ENCODE results near the gene PGRMC1.
"Not testable (repeated sequence)": the region's sequence is repeated elsewhere in the genome, so short reads cannot be mapped to it uniquely, and the experiment has no call there.

Gene PGRMC1

DNA sequence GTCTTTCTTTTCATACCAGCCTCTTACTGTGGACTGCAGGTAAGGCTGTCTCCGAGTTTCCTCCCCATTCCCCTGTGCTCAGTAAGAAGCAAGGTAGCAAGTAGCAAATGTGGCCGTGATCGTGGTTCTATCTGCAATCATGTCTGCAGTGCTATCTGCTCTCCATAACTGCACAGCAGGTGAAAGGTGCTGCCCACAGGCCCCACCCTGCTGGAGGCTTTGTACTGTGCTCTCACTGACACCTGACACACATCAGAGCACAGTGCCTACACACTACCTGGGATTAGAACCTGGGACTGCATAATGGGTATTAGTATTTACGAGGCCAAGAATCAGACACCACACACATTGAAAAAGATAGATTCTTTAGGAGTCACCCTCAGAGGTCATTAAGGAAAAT lies 15.3 kb downstream of the PGRMC1 start:
- no peak for DNase-seq (ENCODE audit: low spot score)
- TF ChIP-seq, protein P1, sequence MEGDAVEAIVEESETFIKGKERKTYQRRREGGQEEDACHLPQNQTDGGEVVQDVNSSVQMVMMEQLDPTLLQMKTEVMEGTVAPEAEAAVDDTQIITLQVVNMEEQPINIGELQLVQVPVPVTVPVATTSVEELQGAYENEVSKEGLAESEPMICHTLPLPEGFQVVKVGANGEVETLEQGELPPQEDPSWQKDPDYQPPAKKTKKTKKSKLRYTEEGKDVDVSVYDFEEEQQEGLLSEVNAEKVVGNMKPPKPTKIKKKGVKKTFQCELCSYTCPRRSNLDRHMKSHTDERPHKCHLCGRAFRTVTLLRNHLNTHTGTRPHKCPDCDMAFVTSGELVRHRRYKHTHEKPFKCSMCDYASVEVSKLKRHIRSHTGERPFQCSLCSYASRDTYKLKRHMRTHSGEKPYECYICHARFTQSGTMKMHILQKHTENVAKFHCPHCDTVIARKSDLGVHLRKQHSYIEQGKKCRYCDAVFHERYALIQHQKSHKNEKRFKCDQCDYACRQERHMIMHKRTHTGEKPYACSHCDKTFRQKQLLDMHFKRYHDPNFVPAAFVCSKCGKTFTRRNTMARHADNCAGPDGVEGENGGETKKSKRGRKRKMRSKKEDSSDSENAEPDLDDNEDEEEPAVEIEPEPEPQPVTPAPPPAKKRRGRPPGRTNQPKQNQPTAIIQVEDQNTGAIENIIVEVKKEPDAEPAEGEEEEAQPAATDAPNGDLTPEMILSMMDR (IDR thresholded peaks at IDR 0.05), result no peak

DNA sequence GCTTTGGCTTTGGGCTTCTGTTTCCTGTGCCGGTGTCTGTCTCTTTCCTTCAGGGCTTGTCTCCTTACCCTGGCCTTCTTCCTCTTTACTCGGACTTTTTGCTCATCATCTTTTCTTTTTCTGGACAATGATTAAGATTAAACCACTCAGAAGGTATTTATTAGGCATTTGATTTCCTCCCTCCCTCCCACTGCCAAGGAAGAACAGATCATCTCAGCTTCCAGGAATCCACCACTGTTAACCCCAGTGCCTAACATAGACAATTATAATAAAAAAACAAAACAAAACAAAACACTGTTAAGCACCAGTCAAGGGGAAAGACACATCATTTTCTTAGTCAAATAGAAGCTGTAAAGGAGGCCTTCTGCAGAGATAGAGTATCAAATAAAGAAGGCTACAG lies 16.6 kb downstream of the PGRMC1 start:
- H3K4me3 ChIP-seq, result no peak overlapping the region
- no peak overlapping the region for H3K27ac ChIP-seq
- no peak for DNase-seq (ENCODE audit: low spot score)
- TF ChIP-seq, protein P1 (IDR thresholded peaks at IDR 0.05), result no peak

More for the DNA sequence above, 15.3 kb downstream of the PGRMC1 start:
- Histone ChIP-seq H3K4me3 (no peak overlapping the region), H3K27ac (no peak overlapping the region)

DNA sequence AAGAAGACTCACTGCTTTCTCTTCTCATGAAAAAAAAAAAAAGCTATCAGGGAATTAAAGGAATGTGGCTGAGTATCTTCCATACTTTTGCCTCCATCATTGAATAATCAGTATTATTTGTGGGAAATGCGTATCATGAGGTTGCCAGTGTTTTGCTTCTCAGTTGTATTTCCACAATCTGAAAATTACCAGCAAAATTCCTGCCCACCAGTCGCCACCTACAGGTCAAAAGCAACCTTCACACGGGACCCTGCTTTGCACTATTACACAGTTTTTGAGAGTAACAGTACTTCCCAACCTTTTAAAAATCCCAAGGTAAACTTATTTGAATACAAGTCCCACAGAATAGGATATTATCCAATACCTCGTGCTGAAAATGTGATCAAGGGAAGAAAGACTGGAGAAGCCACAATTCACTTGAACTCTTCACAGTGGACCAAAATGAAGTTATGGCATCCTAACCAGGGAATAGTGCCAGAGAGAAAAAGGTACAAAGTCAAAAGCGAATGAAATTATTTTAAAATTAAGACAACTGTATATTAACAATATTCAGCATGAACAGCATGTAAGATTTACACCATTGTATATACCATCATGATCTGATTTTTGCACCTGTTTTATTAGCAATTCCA lies 30.4 kb downstream of the PGRMC1 start:
- TF ChIP-seq, protein P1 (IDR thresholded peaks at IDR 0.05), result peak; percentile 23
- H3K27ac ChIP-seq, result no peak overlapping the region
- H3K4me3 ChIP-seq, result no peak overlapping the region
- DNase-seq (ENCODE audit: low spot score), result no peak

DNA sequence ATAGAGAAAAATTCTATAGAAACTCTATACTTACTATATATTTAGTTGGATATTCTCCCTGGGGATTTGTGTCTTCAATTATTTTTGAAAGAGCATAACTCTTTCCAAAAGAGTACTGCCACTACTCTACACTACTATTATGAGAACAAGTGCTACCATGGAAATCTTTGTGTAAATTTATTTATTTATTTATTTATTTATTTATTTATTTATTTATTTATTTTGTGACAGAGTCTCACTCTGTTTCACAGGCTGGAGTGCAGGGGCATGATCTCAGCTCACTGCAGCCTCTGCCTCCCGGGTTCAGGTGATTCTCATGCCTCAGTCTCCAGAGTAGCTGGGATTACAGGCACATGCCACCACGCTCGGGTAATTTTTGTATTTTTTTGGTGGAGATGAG lies 31.0 kb downstream of the PGRMC1 start:
- H3K4me3 ChIP-seq; DNase-seq (ENCODE audit: low spot score); H3K27ac ChIP-seq: not testable (repeated sequence)

DNA sequence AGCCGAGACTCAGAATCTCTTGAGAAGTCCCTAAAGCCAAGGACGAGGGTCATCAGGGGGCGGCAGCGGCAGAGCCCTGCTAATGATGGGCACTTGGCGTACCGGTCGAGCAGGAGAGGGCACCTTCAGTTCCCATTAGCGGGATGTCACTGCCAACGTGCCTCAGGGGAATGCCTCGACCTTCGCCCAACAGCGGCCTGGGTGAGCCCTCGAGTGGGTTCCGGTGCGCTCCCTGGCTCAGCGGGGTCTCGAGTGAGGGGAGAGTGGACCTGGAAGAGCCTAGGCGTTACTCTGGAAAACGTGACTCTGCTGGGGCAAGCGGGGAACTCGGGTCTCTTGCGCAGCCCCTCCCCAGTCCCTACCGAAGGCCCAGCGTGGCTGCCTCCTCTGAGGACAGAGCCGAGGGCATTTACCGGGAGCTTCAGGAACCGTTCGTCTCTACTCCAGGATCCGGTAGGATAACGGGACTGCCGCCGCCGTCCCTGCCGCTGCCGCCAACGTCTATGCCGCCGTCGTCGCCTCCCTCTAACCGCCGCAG lies 36.9 kb downstream of the PGRMC1 start:
- no peak overlapping the region for H3K27ac ChIP-seq
- H3K4me3 ChIP-seq, result peak overlapping the region; percentile 47
- TF ChIP-seq, protein P1 (IDR thresholded peaks at IDR 0.05), result no peak
- DNase-seq (ENCODE audit: low spot score), result no peak

DNA sequence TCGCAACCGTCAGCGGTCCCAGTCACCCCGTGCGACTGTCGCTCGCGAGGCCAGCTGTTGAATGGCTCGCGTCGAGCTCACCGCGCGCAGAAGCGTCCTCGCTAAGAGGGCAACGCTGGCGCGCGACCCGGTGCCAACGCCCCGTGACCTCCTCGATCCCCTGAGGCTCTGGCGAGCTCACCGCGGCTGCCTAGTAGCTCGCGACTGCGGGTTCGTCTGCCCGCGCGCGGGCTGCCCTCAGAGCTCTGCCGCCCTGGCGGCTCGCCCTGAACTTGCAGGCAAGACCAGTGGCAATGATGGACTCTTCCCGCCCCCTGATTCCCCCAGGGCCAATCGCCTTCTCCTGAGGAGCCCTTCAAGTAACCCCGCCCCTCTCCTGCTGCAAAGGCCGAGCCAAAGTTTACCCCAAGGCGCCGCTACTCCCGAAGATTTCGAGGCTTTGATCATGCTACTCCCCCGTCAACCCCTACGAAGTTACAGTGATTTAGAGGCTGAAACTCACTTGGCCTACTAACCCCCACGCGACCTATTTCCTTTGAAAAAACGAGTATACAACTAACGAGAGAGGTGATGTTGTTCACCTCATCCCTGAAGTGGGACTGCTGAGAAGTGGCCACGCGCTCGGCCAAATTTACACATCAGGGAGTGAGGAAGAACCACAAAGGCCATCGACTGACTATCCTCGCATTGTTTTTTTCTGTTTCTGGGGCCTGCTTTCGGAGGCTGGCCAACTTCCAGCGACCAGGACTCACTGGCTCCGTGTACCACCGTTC lies 37.5 kb downstream of the PGRMC1 start:
- TF ChIP-seq, protein P1 (IDR thresholded peaks at IDR 0.05), result no peak
- H3K27ac ChIP-seq, result no peak overlapping the region
- DNase-seq (ENCODE audit: low spot score), result no peak
- peak overlapping the region; percentile 47 for H3K4me3 ChIP-seq

DNA sequence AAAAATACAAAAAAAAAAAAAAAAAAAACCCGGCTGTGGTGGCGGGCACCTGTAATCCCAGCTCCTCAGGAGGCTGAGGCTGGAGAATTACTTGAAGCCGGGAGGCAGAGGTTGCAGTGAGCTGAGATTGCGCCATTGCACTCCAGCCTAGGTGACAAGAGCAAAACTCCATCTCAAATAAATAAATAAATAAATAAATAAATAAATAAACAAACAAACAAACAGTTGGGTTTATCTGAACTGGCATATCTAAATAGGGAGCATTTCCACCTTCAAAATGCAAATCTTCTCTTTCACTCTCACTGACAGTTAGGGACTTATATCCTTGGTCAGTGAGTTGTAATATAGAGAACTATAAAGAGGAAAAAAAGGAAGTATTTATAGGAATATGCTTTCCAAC lies 46.3 kb downstream of the PGRMC1 start:
- DNase-seq (ENCODE audit: low spot score); H3K27ac ChIP-seq; H3K4me3 ChIP-seq: not testable (repeated sequence)

DNA sequence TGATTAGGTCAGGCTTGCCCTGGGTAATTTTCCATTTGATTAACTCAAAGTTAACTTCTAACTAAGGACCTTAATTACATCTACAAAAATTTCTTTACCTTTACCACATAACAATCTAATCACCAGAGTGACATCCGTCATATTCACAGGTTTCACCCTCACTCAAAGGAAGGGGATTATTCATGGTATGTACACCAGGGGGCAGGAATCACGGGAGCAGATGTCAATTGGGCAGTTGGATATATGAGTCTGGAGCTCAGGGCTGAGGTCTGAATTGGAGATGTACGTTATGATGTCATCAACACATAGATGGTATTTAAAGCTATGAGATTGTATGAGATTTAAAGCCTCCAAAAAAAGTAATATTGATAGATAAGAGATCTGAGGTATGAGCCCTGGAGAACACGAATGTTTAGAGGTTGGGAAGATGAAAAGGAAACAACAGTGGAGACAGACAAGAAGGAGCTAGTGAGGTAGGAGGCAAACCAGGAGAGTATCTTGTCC lies 52.9 kb downstream of the PGRMC1 start:
- DNase-seq (ENCODE audit: low spot score), result no peak
- TF ChIP-seq, protein P1 (IDR thresholded peaks at IDR 0.05), result no peak
- H3K4me3 ChIP-seq, result no peak overlapping the region

More for the DNA sequence above, 52.9 kb downstream of the PGRMC1 start:
- no peak overlapping the region for H3K27ac ChIP-seq
